HCT116 (cell line): ENCODE measurements around the gene GLDN. TPM values are rescaled to one million over a fixed set of nuclear protein-coding genes. Genes with fewer than 3 reads are reported as not detected.

Experiments
- ATAC-seq: fragments of 200-7000 bp; cut with Tn5 transposase; 2 replicates; pipeline ENCODE4 v1.9.1; 2020; ENCODE audit warnings: mild to moderate bottlenecking, moderate library complexity
- BruUV-seq: library from RNA; stranded (reverse); fragments of 400-500 nt; replicated peaks from 2 replicates; lab custom pipeline; 2021; lab: Mats Ljungman, UMichigan
- CTCF ChIA-PET: fragments of 300-600 bp; sonication (Branson Sonifier 250); formaldehyde crosslinking; loops from one replicate; lab custom pipeline; 2021; ENCODE audit warnings: antibody characterized with exemption; lab: Charles Lee
- POLR2A ChIA-PET: fragments of 300-600, 350-600 bp; sonication (Branson Sonifier 250); formaldehyde crosslinking; loops from one replicate; lab custom pipeline; 2021; ENCODE audit warnings: antibody characterized with exemption; lab: Charles Lee
- RAD21 ChIA-PET, 2 experiments: fragments of 300-600 bp; sonication (Branson Sonifier 250); formaldehyde crosslinking; loops; one replicate each; lab custom pipeline; 2023; ENCODE audit warnings: low total read pairs in 2 of 2; ENCODE audit not compliant: uncharacterized antibody in 2 of 2, unreplicated experiment in 2 of 2, low non-redundant PET in 1 of 2; lab: Charles Lee
- DNase-seq: peaks from one replicate; pipeline ENCODE4 v3.0.0-alpha.2; 2010; ENCODE audit warnings: low read depth, low spot score
- H2AFZ ChIP-seq: fragments of 200-600 bp; shearing (Covaris generic), sonication (generic); 2 replicates; pipeline ENCODE4 v1.6.1; 2017; ENCODE audit warnings: low read depth, mixed run types, mixed read lengths, antibody characterized with exemption, low read length; ENCODE audit not compliant: poor library complexity, severe bottlenecking
- H3K27ac ChIP-seq: 2 replicates; pipeline ENCODE4 v1.5.1; 2012; ENCODE audit warnings: low read depth, low read length
- H3K27me3 ChIP-seq: fragments of 200-600 bp; sonication (generic); 2 replicates; pipeline ENCODE4 v1.6.1; 2016; ENCODE audit warnings: mixed run types, low read length, mixed read lengths; ENCODE audit not compliant: insufficient read depth
- H3K36me3 ChIP-seq, 2 experiments: fragments of 200-500 bp in 1 of 2; fragments of 200-600 bp in 1 of 2; sonication (Bioruptor generic) in 1 of 2; sonication (generic) in 1 of 2; 2 replicates each; pipeline versions ENCODE4 v1.5.1 to v1.6.1; 2014 to 2016; ENCODE audit warnings: low read length in 2 of 2, inconsistent platforms in 1 of 2, mixed read lengths in 1 of 2, mixed run types in 1 of 2; ENCODE audit not compliant: insufficient read depth in 2 of 2, control insufficient read depth in 1 of 2
- H3K4me1 ChIP-seq, 2 experiments: fragments of 200-600 bp in 1 of 2; sonication (generic) in 1 of 2; 2 replicates each; pipeline versions ENCODE4 v1.5.1 to v1.6.1; 2012 to 2017; ENCODE audit warnings: low read length in 2 of 2, inconsistent platforms in 1 of 2, mild to moderate bottlenecking in 1 of 2, mixed read lengths in 1 of 2, mixed run types in 1 of 2, moderate library complexity in 1 of 2; ENCODE audit not compliant: insufficient read depth in 2 of 2, control insufficient read depth in 1 of 2
- H3K4me2 ChIP-seq: fragments of 200-600 bp; sonication (generic); 2 replicates; pipeline ENCODE4 v1.6.1; 2017; ENCODE audit warnings: mixed run types, low read length, mixed read lengths
- H3K4me3 ChIP-seq, 2 experiments: fragments of 200-600 bp in 1 of 2; sonication (generic) in 1 of 2; replicated peaks in 1 of 2; 2 replicates each; pipeline ENCODE4 v1.5.1; 2011 to 2016; ENCODE audit warnings: low read length in 2 of 2, control low read depth in 1 of 2, low read depth in 1 of 2, mild to moderate bottlenecking in 1 of 2, mixed read lengths in 1 of 2, mixed run types in 1 of 2
- H3K79me2 ChIP-seq: fragments of 200-600 bp; sonication (generic); 2 replicates; pipeline ENCODE4 v1.6.1; 2017; ENCODE audit warnings: mild to moderate bottlenecking, mixed run types, low read length, moderate library complexity, mixed read lengths; ENCODE audit not compliant: insufficient read depth
- H3K9ac ChIP-seq: fragments of 200-600 bp; sonication (generic); 2 replicates; pipeline ENCODE4 v1.6.1; 2016; ENCODE audit warnings: low read length, mixed read lengths
- H3K9me2 ChIP-seq: fragments of 200-600 bp; sonication (generic), shearing (Covaris generic); 2 replicates; pipeline ENCODE4 v1.6.1; 2017; ENCODE audit warnings: mixed run types, mild to moderate bottlenecking, moderate library complexity; ENCODE audit not compliant: insufficient read depth
- H3K9me3 ChIP-seq, 2 experiments: fragments of 200-500 bp in 1 of 2; fragments of 200-600 bp in 1 of 2; sonication (Bioruptor generic) in 1 of 2; sonication (generic) in 1 of 2; 2 replicates each; pipeline ENCODE4 v1.6.1; 2014 to 2017; ENCODE audit warnings: low read length in 2 of 2, mixed read lengths in 2 of 2, inconsistent platforms in 1 of 2, low read depth in 1 of 2, mild to moderate bottlenecking in 1 of 2, mixed run types in 1 of 2, moderate library complexity in 1 of 2; ENCODE audit not compliant: control insufficient read depth in 1 of 2, insufficient read depth in 1 of 2
- H4K20me1 ChIP-seq: fragments of 200-600 bp; sonication (generic), shearing (Covaris generic); 2 replicates; pipeline ENCODE4 v1.6.1; 2017; ENCODE audit warnings: mixed run types, mild to moderate bottlenecking, moderate library complexity; ENCODE audit not compliant: insufficient read depth
- ATF3 ChIP-seq: IDR thresholded peaks from 2 replicates; pipeline ENCODE4 v1.6.1; 2012
- EGR1 ChIP-seq: IDR thresholded peaks from 2 replicates; pipeline ENCODE4 v1.6.1; 2012; ENCODE audit warnings: low read depth
- ELF1 ChIP-seq: IDR thresholded peaks from 2 replicates; pipeline ENCODE4 v1.6.1; 2012; ENCODE audit warnings: low read depth, borderline replicate concordance
- EZH2 ChIP-seq: fragments of 200-600 bp; sonication (generic); IDR thresholded peaks from 2 replicates; pipeline ENCODE4 v1.6.1; 2017; ENCODE audit warnings: antibody characterized with exemption, mixed run types
- REST ChIP-seq: IDR thresholded peaks from 2 replicates; pipeline ENCODE4 v1.6.1; 2012; ENCODE audit warnings: low read depth
- SIN3A ChIP-seq: IDR thresholded peaks from 2 replicates; pipeline ENCODE4 v1.6.1; 2012; ENCODE audit warnings: low read depth
- SP1 ChIP-seq: IDR thresholded peaks from 2 replicates; pipeline ENCODE4 v1.6.1; 2012; ENCODE audit warnings: low read depth
- YY1 ChIP-seq: IDR thresholded peaks from 2 replicates; pipeline ENCODE4 v1.6.1; 2011; ENCODE audit warnings: low read length, low read depth, moderate library complexity, mild to moderate bottlenecking; ENCODE audit not compliant: insufficient replicate concordance; ENCODE audit errors: extremely low read depth
- ZFX ChIP-seq: fragments of 450-650 bp; IDR thresholded peaks from 2 replicates; pipeline ENCODE4 v1.6.1; 2017
- ZNF274 ChIP-seq: fragments of 200-500 bp; sonication (Bioruptor generic); IDR thresholded peaks from 2 replicates; pipeline ENCODE4 v1.6.1; 2014; ENCODE audit warnings: mild to moderate bottlenecking, low read depth, low read length, inconsistent platforms
- intact Hi-C: fragments of 100-400 bp; cut with micrococcal nuclease; formaldehyde crosslinking; loops from 2 replicates; pipeline ENCODE4 v1.10.0; 2022
- total RNA-seq: library from RNA; stranded (reverse); gene quantifications from one replicate; pipeline ENCODE4 v1.2.1, GENCODE V29; 2021; ENCODE audit not compliant: unreplicated experiment
- TF ChIP-seq, protein P1 (sequence below), 3 experiments: fragments of 200-600 bp in 1 of 3; sonication (generic) in 1 of 3; IDR thresholded peaks in 2 of 3; conservative IDR thresholded peaks in 1 of 3; 2 replicates each; pipeline ENCODE4 v1.5.1; 2012 to 2017; ENCODE audit warnings: low read depth in 2 of 3, low read length in 2 of 3, antibody characterized with exemption in 1 of 3, borderline replicate concordance in 1 of 3, control low read depth in 1 of 3, mild to moderate bottlenecking in 1 of 3, mixed read lengths in 1 of 3, mixed run types in 1 of 3, moderate library complexity in 1 of 3; ENCODE audit not compliant: insufficient read depth in 1 of 3

GLDN gene
- total RNA-seq, 1 experiment from 2014 or later: 3.0 TPM

DNA sequence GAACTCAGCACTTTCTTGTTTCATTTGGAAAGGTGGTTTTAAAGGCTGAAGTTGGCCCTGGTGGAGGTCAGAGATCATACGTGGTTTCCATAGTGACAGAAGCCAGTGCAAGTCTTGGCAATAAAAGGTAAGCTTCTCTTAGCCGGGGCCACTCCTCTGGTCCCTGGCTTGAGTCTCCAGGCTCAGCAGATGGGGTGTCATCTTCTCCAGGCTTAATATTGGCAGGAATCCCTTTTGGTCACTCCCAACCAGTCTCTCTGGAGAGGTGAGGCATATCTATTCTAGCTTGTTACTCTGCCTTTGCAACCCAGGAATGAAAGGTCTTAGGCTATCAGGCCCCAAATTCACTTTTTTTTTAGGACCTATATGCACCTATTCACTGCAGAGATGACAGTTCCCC is 7.9 kb upstream of the GLDN start:
- intact Hi-C loops: no loop called here
- H3K4me1 ChIP-seq: no peaks in the 10 kb centered on the region
- POLR2A ChIA-PET: no interaction called here
- DNase-seq (no peak), ATAC-seq (no peak)
- no peak overlapping the region for H3K9ac ChIP-seq
- no peak overlapping the region for H3K4me2 ChIP-seq
- H3K79me2 ChIP-seq: no peaks in the 10 kb centered on the region
- no peak overlapping the region for H3K27ac ChIP-seq
- no peak overlapping the region for H3K4me3 ChIP-seq
- H3K27me3 ChIP-seq: no peaks in the 10 kb centered on the region; the same call in 1 of the 2 replicates
- H3K36me3 ChIP-seq: no peaks in the 10 kb centered on the region
- TF ChIP-seq YY1 (no peak), EZH2 (no peak), ELF1 (no peak), ZNF274 (no peak), ZFX (no peak), SIN3A (no peak), SP1 (no peak), EGR1 (no peak), REST (no peak), ATF3 (no peak)
- TF ChIP-seq, protein P1, sequence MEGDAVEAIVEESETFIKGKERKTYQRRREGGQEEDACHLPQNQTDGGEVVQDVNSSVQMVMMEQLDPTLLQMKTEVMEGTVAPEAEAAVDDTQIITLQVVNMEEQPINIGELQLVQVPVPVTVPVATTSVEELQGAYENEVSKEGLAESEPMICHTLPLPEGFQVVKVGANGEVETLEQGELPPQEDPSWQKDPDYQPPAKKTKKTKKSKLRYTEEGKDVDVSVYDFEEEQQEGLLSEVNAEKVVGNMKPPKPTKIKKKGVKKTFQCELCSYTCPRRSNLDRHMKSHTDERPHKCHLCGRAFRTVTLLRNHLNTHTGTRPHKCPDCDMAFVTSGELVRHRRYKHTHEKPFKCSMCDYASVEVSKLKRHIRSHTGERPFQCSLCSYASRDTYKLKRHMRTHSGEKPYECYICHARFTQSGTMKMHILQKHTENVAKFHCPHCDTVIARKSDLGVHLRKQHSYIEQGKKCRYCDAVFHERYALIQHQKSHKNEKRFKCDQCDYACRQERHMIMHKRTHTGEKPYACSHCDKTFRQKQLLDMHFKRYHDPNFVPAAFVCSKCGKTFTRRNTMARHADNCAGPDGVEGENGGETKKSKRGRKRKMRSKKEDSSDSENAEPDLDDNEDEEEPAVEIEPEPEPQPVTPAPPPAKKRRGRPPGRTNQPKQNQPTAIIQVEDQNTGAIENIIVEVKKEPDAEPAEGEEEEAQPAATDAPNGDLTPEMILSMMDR (IDR thresholded peaks at IDR 0.05 in 2 of 3, conservative IDR thresholded peaks at IDR 0.05 in 1 of 3; ENCODE audit: borderline replicate concordance in 1 of 3, insufficient read depth in 1 of 3, low read depth in 2 of 3, low read length in 2 of 3): no peak
- TF ChIP-seq, all 23 proteins: peak for 0
- H3K9me2 ChIP-seq: no peaks in the 10 kb centered on the region
- ChIA-PET CTCF (no interaction called here), RAD21 (no interaction called here)
- BruUV-seq: no TSS peak
- H3K9me3 ChIP-seq: no peaks in the 10 kb centered on the region
- H4K20me1 ChIP-seq: no peaks in the 10 kb centered on the region
- no peak overlapping the region for H2AFZ ChIP-seq
